OCI-M1 (cell line): Measurements from ENCODE around the gene PTMS.

Experiments used
- DNase-seq: peaks from one replicate; lab custom pipeline; 2025; lab: John Stamatoyannopoulos, UW

The PTMS gene

GRCh38 chr12:6771509-6772330 lies 5.6 kb downstream of the PTMS start:
- DNase-seq, result no peak

DNA sequence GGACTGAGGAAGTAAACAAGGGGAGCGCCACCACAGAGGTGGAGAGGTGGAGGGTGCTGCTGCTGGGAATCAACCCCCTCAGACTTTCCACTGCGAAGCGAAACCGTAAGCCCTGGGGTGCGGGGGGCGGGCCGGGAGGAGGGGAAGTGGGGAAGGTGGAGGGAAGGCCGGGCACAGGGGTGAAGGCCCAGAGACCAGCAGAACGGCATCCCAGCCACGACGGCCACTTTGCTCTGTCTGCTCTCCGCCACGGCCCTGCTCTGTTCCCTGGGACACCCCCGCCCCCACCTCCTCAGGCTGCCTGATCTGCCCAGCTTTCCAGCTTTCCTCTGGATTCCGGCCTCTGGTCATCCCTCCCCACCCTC lies 6.2 kb downstream of the PTMS start, which contains the start of gene LAG3:
Gene LAG3, plus strand, starts transcription at position 190 of the 365 bp plus-strand sequence. CDS start 333 bp downstream, outside the sequence.
- DNase-seq, result no peak

DNA sequence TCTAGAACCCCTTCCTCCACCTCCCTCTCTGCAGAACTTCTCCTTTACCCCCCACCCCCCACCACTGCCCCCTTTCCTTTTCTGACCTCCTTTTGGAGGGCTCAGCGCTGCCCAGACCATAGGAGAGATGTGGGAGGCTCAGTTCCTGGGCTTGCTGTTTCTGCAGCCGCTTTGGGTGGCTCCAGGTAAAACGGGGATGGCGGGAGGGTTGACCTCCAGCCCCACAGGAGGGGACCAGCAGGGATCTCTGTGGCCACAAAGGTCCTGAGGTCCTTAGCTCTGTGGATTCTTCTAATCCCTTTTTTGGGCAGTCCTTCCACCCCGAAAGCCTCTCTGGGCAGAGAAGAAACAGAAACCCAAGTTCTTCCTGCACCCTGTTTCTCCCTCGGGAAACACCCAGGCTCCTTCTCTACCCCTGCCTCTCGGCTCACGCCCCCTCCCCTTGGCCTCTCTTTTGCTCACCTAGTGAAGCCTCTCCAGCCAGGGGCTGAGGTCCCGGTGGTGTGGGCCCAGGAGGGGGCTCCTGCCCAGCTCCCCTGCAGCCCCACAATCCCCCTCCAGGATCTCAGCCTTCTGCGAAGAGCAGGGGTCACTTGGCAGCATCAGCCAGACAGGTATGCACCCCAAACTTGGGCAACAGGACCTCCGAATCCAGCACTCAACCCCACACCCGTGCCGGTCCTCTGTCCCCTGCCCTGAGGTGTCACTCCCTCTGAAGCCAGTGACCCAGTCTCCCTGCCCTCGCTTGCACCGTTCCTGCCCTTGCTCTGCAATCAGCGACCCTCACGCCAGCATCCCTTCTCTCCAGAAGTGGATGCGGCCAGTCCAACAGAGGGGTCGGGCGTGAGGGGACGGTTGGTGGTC lies 6.8 kb downstream of the PTMS start:
- DNase-seq, result no peak

- no peak for DNase-seq
Measured at GRCh38 chr12:6773590-6774351, 7.6 kb downstream of the PTMS start.

DNA sequence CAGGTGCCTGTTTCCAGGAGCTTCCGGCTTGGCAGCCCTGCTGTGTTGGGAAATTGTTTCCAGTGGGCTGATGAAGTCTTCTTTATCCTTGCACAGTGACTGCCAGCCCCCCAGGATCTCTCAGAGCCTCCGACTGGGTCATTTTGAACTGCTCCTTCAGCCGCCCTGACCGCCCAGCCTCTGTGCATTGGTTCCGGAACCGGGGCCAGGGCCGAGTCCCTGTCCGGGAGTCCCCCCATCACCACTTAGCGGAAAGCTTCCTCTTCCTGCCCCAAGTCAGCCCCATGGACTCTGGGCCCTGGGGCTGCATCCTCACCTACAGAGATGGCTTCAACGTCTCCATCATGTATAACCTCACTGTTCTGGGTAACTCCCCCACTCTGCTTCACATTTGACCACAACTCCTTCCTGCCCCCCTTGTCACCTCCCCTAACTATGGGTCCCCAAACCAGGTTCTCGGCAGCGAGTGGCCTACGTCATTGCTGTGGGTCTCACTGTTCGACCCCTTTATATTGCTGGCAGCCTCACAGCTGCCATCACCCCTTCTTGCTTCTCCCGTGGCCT lies 8.4 kb downstream of the PTMS start:
- no peak for DNase-seq

DNA sequence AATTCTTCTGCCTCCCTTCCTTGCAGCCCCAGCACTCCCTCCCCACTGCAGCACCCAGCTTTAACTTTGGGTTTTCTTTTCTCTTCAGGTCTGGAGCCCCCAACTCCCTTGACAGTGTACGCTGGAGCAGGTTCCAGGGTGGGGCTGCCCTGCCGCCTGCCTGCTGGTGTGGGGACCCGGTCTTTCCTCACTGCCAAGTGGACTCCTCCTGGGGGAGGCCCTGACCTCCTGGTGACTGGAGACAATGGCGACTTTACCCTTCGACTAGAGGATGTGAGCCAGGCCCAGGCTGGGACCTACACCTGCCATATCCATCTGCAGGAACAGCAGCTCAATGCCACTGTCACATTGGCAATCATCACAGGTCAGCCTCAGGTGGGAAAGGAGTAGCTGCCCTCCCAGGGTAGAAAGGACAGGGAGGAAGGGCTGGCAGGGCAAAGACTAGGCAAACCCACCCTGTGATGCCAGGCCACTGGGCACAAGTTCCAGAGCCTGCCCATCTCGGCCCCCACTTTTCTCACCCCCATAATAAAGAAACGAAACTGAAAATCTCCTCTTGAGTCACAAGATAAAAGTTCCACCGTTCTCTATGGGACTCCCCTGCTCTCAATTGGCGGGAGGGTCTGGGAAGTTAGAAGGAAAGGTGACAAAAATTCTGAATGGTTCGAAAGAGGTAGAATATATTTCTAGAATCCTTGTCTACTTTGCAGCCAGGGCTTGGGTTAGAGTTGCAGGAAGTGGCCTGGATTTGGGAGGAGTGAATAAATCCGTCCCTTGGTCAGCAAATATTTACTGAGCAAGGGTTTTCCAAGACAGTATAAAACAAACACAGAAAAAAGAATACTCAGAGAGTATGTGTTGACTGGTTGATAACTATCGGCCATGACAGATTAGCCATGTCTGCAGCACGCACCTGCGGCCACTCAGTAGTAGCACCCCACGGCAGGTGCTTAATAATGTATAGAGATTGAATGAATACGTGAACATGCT lies 9.3 kb downstream of the PTMS start:
- no peak for DNase-seq

DNA sequence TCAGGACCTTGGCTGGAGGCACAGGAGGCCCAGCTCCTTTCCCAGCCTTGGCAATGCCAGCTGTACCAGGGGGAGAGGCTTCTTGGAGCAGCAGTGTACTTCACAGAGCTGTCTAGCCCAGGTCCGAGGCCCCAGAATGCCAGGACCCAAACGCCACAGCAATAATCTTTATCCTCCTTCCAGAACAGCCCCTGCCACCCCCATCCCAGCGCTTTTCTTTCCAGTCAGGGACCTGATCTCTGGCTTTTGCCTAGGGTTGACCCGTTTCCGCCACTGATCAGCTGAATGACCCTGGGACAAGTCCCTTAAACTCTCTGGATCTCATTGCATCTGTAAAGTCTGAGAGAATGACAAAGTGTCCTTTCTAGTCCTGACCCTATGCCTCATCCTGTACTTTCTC lies 11.2 kb downstream of the PTMS start:
- DNase-seq, result no peak

GRCh38 chr12:6778217-6778573 lies 12.0 kb downstream of the PTMS start:
- no peak for DNase-seq

GRCh38 chr12:6778574-6779550 lies 12.7 kb downstream of the PTMS start:
- DNase-seq, result peak; percentile 97

DNA sequence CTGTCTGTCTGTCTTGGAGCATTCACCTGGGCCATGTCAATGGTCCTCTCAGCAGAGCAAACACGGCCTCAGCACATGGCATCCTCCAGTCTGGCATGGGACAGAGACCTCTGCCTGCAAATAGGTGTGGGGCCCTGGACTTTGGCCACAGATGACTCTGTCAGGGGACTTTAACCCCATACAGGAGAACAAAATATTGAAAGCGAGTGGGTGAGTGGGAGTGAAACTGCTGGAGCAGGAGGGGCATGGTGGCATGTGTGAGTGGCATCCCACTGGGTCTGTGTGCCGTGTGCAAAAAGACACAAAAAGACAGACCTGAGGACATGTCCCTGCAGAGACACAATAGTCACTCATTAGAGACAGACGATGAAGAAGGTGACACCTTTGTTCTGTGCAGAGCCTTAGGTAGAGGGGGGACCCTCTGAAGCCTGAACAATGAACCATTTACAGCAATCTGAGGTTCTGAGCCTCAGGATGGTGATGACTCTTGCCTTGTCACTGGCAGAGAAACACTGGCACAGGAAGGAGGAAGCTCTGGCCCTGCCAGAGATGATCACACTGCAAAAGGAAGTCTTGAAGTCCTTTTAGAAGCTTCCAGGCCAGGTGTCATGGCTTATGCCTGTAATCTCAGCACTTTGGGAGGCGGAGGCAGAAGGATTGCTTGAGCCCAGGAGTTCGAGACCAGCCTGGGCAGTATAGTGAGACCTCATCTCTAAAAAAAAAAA lies 13.7 kb downstream of the PTMS start:
- DNase-seq, result no peak

DNA sequence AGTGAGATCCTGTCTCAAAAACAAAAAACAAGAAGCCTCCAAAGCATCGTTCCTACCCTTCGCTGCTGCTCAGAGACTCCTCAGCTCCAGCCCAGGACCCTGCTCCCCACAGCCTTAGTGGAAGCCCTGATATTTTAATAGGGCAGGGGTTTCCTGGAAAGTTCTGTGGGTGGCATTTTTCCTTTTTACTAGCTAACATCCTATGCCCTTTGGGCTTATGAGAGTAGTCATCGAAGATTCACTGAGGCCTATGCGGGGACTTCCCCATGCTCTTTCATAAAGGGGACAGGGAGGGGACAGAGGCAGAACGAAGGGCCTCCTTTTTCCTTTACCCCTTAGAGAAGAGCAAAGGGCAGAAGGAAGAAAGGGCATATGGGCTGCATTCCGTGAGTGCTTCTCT lies 14.4 kb downstream of the PTMS start:
- no peak for DNase-seq

GRCh38 chr12:6782119-6782518 lies 16.0 kb downstream of the PTMS start:
- DNase-seq, result no peak

DNA sequence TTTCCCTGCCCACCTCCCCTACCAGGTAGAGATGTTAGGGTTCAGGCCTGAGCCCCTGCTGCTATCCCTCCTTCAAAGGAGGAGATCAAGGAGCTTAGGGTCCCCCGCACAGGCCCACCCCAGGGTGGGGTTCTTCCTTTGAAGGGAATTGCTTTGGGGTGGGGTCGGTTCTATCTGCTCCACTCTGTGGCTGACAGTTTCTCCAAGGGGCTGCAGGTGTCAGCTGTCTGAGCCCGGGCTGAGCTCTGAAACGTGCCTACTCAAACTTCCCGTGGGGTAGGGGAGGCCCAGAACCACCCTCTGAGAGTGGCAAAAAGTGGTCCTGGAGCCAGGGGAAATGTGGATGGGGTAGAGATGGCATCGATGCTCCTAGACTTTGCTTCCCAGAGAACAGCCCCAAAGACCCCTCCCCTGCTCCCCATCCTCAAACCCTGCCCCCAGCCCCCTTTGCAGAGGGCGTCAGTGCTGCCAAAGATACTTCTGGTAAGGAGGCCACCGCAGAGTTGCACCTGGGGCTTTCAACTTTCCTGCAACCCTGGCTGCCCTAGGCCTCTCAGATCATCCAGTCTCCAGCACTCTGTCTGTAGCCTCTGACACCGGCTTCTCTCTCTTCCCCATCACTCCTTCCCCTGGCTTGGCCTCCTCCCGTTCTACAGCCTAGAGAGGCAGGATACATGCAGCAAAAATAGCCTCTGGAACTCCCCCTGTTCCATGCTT lies 16.8 kb downstream of the PTMS start:
- DNase-seq, result no peak

GRCh38 chr12:6783828-6784227 lies 17.7 kb downstream of the PTMS start:
- no peak for DNase-seq

GRCh38 chr12:6784296-6784695 lies 18.1 kb downstream of the PTMS start:
- DNase-seq, result no peak

DNA sequence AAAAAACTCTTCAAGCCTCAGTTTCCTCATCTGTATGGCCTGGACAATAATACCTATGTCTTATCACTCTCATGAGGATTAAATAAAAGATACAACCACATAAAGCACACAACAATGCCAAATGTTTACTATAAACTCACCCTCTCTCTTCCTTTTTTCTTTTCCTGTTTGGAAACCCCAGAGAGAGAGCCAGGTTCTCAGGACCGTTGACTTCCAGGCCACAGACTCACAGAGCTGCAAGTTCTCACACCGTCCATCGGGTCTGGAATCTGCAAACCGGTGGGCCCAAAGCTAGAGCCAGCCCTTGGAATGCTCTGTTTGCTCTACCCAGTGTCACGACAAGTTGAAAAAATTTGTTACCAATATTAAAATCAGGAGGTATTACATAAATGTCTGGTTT lies 18.6 kb downstream of the PTMS start:
- DNase-seq, result no peak

DNA sequence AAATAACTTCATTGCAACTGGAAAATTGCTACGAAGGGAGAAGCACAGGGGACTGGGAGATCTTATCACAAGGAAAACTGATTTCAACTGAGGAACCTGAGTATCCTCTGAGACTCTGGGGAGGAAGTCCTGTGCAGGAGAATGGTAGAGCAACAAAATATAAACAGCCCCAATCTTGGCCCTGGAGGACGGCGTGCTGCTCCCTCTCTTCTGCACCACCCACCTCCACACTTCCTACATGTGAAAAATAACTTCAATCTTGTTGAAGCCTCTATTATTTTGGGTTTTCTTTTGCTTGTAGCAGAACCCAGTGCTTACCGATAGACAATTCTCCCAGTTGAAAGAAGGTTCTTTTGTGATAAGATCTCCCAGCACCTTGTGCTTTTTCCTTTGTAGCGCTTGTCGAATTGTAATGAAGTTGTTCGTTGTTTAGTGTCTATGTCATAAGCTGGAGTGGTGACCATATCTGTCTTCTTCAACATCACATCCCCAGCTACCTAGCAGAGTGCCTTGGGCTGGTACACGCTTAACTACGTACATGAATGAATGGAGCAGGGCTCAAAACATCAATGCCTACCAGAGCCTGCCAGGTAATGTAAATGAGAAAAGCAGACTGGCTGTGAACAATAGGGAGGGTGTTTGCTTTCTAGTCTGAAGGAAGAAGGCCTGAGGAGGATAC lies 20.4 kb downstream of the PTMS start:
- no peak for DNase-seq

GRCh38 chr12:6787309-6787708 lies 21.1 kb downstream of the PTMS start:
- no peak for DNase-seq
